ENCODE results near the gene TECTA. TPM values are rescaled to one million over a fixed set of nuclear protein-coding genes. Genes with fewer than 3 reads are reported as not detected.

TECTA gene
- polyA plus RNA-seq, 1 of the 3 experiments (the other 2 are of a cell fraction): 0.58 TPM

GRCh38 chr11:121237686-121238658 is 136.9 kb downstream of the TECTA start:
- Histone ChIP-seq H3K27ac (ENCODE audit: low read depth in 2 of 2, low read length in 1 of 2) (no peak overlapping the region), H3K79me2 (ENCODE audit: insufficient read depth) (no peaks in the 10 kb centered on the region), H3K4me1 (ENCODE audit: control insufficient read depth in 1 of 2, insufficient read depth in 2 of 2, low read depth in 1 of 2, low read length in 1 of 2) (peaks cover 0 to 24% of the 10 kb centered on the region in 2 experiments; a peak in 2 of 4 replicates), H3K9ac (no peak overlapping the region), H3K36me3 (replicated peaks in 1 of 2; ENCODE audit: control insufficient read depth in 1 of 2, insufficient read depth in 2 of 2, low read length in 1 of 2) (no peaks in the 10 kb centered on the region), H3K9me2 (no peaks in the 10 kb centered on the region), H3K27me3 (ENCODE audit: insufficient read depth) (no peaks in the 10 kb centered on the region), H3K9me3 (no peaks in the 10 kb centered on the region), H3K4me2 (no peak overlapping the region), H3F3A (replicated peaks; ENCODE audit: insufficient read depth) (no peaks in the 10 kb centered on the region), H3K4me3 (ENCODE audit: low read depth in 2 of 2, low read length in 1 of 2) (no peak overlapping the region), H4K20me1 (ENCODE audit: insufficient read depth) (no peaks in the 10 kb centered on the region), H2AFZ (ENCODE audit: low read depth) (no peak overlapping the region)
- no peak for TF ChIP-seq POLR2AphosphoS5 (IDR thresholded peaks at IDR 0.05; ENCODE audit: low read depth, low read length)
- TF ChIP-seq, protein P1, sequence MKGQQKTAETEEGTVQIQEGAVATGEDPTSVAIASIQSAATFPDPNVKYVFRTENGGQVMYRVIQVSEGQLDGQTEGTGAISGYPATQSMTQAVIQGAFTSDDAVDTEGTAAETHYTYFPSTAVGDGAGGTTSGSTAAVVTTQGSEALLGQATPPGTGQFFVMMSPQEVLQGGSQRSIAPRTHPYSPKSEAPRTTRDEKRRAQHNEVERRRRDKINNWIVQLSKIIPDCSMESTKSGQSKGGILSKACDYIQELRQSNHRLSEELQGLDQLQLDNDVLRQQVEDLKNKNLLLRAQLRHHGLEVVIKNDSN (IDR thresholded peaks at IDR 0.05; ENCODE audit: borderline replicate concordance, low read depth): no peak
- no peak for TF ChIP-seq TCF12 (IDR thresholded peaks at IDR 0.05)
- no peak for TF ChIP-seq RAD21 (IDR thresholded peaks at IDR 0.05; ENCODE audit: low read length)
- TF ChIP-seq, protein P2, sequence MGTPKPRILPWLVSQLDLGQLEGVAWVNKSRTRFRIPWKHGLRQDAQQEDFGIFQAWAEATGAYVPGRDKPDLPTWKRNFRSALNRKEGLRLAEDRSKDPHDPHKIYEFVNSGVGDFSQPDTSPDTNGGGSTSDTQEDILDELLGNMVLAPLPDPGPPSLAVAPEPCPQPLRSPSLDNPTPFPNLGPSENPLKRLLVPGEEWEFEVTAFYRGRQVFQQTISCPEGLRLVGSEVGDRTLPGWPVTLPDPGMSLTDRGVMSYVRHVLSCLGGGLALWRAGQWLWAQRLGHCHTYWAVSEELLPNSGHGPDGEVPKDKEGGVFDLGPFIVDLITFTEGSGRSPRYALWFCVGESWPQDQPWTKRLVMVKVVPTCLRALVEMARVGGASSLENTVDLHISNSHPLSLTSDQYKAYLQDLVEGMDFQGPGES (IDR thresholded peaks at IDR 0.05; ENCODE audit: low read depth, low read length): no peak
- TF ChIP-seq RCOR1 (IDR thresholded peaks at IDR 0.05; ENCODE audit: low read length): no peak
- no peak for TF ChIP-seq FOXM1 (IDR thresholded peaks at IDR 0.05; ENCODE audit: low read depth)
- TF ChIP-seq GATA2 (CRISPR knock-in tag; IDR thresholded peaks at IDR 0.05): no peak
- TF ChIP-seq NFIC (IDR thresholded peaks at IDR 0.05; ENCODE audit: borderline replicate concordance): no peak
- no peak for TF ChIP-seq SMC3 (IDR thresholded peaks at IDR 0.05; ENCODE audit: low read depth, low read length)
- TF ChIP-seq SIN3A (IDR thresholded peaks at IDR 0.05; ENCODE audit: borderline replicate concordance, low read depth, low read length): no peak
- no peak for TF ChIP-seq ZBTB33 (IDR thresholded peaks at IDR 0.05; ENCODE audit: borderline replicate concordance, low read depth)
- no peak for TF ChIP-seq NRF1 (IDR thresholded peaks at IDR 0.05; ENCODE audit: low read depth, low read length)
- TF ChIP-seq TAF1 (IDR thresholded peaks at IDR 0.05; ENCODE audit: borderline replicate concordance, low read depth, low read length): no peak
- DNase-seq: no peak
- WGBS (ENCODE audit: low lambda C conversion rate): 76% methylated on average over 12 of the region's 12 CpGs
- ChIA-PET CTCF (interaction anchor here (1.3 kb wide), 1 partner anchor 15 kb away, joined by 3 read pairs; no protein-coding TSS in a partner anchor), POLR2A (no interaction called here)
